Left lung (tissue), 10 donors: Measurements from ENCODE around the gene NMD3. TPM values are rescaled to one million over a fixed set of nuclear protein-coding genes. Genes with fewer than 3 reads are reported as not detected.
A peak's percentile ranks its signal among the peaks of the same experiment; 100 is the strongest.

Experiments used
- ATAC-seq: fragments of 200-7000 bp; cut with Tn5 transposase; one replicate; pipeline ENCODE4 v1.9.1; 2020; ENCODE audit warnings: moderate library complexity
- DNase-seq, 4 donors: peaks; one replicate each; pipeline ENCODE4 v3.0.0-alpha.2; 2013 to 2020
- H3K27ac ChIP-seq, 2 donors: fragments of 200-600 bp; sonication (generic) in 1 of 2; one replicate each; pipeline versions ENCODE4 v1.5.0 to v1.8.0; 2020 to 2021
- H3K27me3 ChIP-seq, 2 donors: fragments of 200-600 bp; sonication (generic) in 1 of 2; one replicate each; pipeline versions ENCODE4 v1.5.0 to v1.8.0; 2020 to 2021
- H3K36me3 ChIP-seq, 2 donors: fragments of 200-600 bp; sonication (generic) in 1 of 2; one replicate each; pipeline versions ENCODE4 v1.5.0 to v1.8.0; 2020 to 2021
- H3K4me1 ChIP-seq, 2 donors: fragments of 200-600 bp; one replicate each; pipeline ENCODE4 v1.8.0; 2021
- H3K4me3 ChIP-seq, 2 donors: fragments of 200-600 bp; sonication (generic) in 1 of 2; one replicate each; pipeline versions ENCODE4 v1.5.0 to v1.8.0; 2020 to 2021; ENCODE audit warnings: mild to moderate bottlenecking in 1 of 2
- H3K9me3 ChIP-seq, 2 donors: fragments of 200-600 bp; sonication (generic) in 1 of 2; one replicate each; pipeline versions ENCODE4 v1.5.0 to v1.8.0; 2020 to 2021
- intact Hi-C, 2 donors: fragments of 100-400 bp; cut with DNase I; formaldehyde crosslinking; loops; one replicate each; pipeline versions ENCODE4 v1.11.2 to v1.14.2; 2022
- polyA plus RNA-seq, 6 donors: library from polyadenylated mRNA; unstranded; fragments of 120-200 nt; gene quantifications; one replicate each; pipeline ENCODE4 v1.2.1, GENCODE V29; 2013; ENCODE audit not compliant: insufficient read length in 6 of 6
- total RNA-seq, 2 donors: library from RNA; stranded (reverse); fragmentation: NEBNext Ultra II Directional; extraction: Animal tissue kit (Norgen Biotek cat#: 25700); gene quantifications; one replicate each; pipeline ENCODE4 v1.2.1, GENCODE V29; 2021
- TF ChIP-seq, protein P1 (sequence below), 2 donors: fragments of 200-600 bp; sonication (generic) in 1 of 2; IDR thresholded peaks; one replicate each; pipeline versions ENCODE4 v1.5.0 to v1.8.0; 2021; ENCODE audit warnings: antibody characterized with exemption in 2 of 2
- donor health status: DM: no; HTN: yes; CAD: no.
- donor health status: DM: no; HTN: no; CAD: no.

Gene NMD3
- total and polyA plus RNA-seq, 8 donors = 44.8 to 62.2 (median 51.9) TPM

- Histone ChIP-seq H3K4me3 (no peak overlapping the region), H3K27ac (no peak overlapping the region), H3K36me3 (peaks cover 3 to 79% of the 10 kb centered on the region in 2 donors), H3K9me3 (no peaks in the 10 kb centered on the region), H3K4me1 (no peaks in the 10 kb centered on the region), H3K27me3 (no peaks in the 10 kb centered on the region)
- ATAC-seq (no peak), DNase-seq (no peak)
- TF ChIP-seq, protein P1, sequence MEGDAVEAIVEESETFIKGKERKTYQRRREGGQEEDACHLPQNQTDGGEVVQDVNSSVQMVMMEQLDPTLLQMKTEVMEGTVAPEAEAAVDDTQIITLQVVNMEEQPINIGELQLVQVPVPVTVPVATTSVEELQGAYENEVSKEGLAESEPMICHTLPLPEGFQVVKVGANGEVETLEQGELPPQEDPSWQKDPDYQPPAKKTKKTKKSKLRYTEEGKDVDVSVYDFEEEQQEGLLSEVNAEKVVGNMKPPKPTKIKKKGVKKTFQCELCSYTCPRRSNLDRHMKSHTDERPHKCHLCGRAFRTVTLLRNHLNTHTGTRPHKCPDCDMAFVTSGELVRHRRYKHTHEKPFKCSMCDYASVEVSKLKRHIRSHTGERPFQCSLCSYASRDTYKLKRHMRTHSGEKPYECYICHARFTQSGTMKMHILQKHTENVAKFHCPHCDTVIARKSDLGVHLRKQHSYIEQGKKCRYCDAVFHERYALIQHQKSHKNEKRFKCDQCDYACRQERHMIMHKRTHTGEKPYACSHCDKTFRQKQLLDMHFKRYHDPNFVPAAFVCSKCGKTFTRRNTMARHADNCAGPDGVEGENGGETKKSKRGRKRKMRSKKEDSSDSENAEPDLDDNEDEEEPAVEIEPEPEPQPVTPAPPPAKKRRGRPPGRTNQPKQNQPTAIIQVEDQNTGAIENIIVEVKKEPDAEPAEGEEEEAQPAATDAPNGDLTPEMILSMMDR (IDR thresholded peaks at IDR 0.05) = no peak
- intact Hi-C loops = no loop called here
These were observed 33.8 kb downstream of the NMD3 start for GRCh38 chr3:161254861-161255260.

- DNase-seq (no peak), ATAC-seq (no peak)
- no peak overlapping the region for H3K27ac ChIP-seq
- intact Hi-C loops = no loop called here
- no peaks in the 10 kb centered on the region for H3K4me1 ChIP-seq
- peaks cover 0 to 20% of the 10 kb centered on the region in 2 donors for H3K36me3 ChIP-seq
- no peaks in the 10 kb centered on the region for H3K27me3 ChIP-seq
- no peak overlapping the region for H3K4me3 ChIP-seq
- TF ChIP-seq, protein P1 (IDR thresholded peaks at IDR 0.05) = no peak
- H3K9me3 ChIP-seq = peaks cover 0 to 11% of the 10 kb centered on the region in 2 donors
These were observed 41.9 kb downstream of the NMD3 start for GRCh38 chr3:161263057-161263456.

DNA sequence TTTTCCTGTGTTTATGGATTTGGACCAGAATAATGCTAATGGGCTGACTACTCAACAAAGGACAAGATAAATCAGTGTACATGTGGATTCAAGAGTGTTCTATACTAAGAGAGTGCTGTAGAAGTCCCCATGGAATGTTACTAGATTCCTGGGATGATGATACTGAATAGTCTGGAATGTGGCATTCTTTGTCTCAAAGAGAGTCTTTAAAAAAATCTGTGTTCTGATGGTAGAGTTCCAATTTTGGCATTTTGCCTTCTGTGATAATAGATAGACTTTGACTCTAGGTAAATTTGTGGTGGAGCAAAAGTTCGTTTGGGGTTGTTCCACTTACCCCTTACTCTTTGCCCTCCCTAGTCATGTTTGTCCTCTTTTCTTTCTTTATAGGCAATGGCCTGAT is 43.7 kb downstream of the NMD3 start:
- intact Hi-C loops = no loop called here
- H3K27ac ChIP-seq = no peak overlapping the region
- no peak overlapping the region for H3K4me3 ChIP-seq
- peaks cover 0 to 11% of the 10 kb centered on the region in 2 donors for H3K9me3 ChIP-seq
- TF ChIP-seq, protein P1 (IDR thresholded peaks at IDR 0.05) = no peak
- H3K27me3 ChIP-seq = no peaks in the 10 kb centered on the region
- peaks cover 0 to 14% of the 10 kb centered on the region in 2 donors for H3K36me3 ChIP-seq
- DNase-seq (no peak), ATAC-seq (no peak)
- no peaks in the 10 kb centered on the region for H3K4me1 ChIP-seq

- Histone ChIP-seq H3K27ac (no peak overlapping the region), H3K4me3 (no peak overlapping the region), H3K9me3 (peaks cover 0 to 5% of the 10 kb centered on the region in 2 donors), H3K4me1 (no peaks in the 10 kb centered on the region), H3K36me3 (peaks cover 0 to 12% of the 10 kb centered on the region in 2 donors), H3K27me3 (no peaks in the 10 kb centered on the region)
- DNase-seq = no peak
- intact Hi-C loops = no loop called here
- ATAC-seq = no peak
- TF ChIP-seq, protein P1 (IDR thresholded peaks at IDR 0.05) = no peak
These were observed 44.9 kb downstream of the NMD3 start for GRCh38 chr3:161265916-161266571.

DNA sequence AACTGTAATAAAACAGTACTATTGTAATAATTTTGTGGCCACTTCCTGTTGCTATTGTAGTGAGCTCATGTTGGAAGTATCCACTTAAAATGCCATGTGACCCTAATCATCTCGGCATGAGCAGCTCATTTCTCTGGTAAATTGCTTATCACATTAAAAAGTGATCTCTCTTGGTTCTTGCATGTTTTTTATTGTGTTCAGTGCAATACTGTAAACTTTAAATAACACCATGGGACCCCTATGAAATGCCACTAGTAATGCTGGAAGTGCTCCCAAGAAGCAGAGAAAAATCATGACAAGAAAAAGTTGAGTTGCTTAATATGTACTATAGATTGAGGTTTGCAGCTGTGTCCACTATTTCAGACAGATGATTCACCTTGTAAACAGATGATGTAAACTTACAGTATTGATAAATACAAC is 45.6 kb downstream of the NMD3 start:
- H3K27me3 ChIP-seq = no peaks in the 10 kb centered on the region
- intact Hi-C loops = no loop called here
- H3K36me3 ChIP-seq = peaks cover 0 to 12% of the 10 kb centered on the region in 2 donors
- ATAC-seq (peak; percentile 68), DNase-seq (peak in 2 of 4 donors; percentile 62 to 82)
- TF ChIP-seq, protein P1 (IDR thresholded peaks at IDR 0.05) = no peak
- H3K27ac ChIP-seq = no peak overlapping the region
- H3K4me3 ChIP-seq = no peak overlapping the region
- H3K4me1 ChIP-seq = no peaks in the 10 kb centered on the region
- peaks cover 0 to 2% of the 10 kb centered on the region in 2 donors for H3K9me3 ChIP-seq
